HEK293 (cell line): ENCODE measurements around the gene MMP1.

ENCODE experiments used
- CTCF ChIA-PET: fragments of 350-600 bp; formaldehyde crosslinking; extraction: SDS; loops from one replicate; lab custom pipeline; 2021; ENCODE audit warnings: antibody characterized with exemption; lab: Yijun Ruan, JAX
- POLR2A ChIA-PET: fragments of 300-600 bp; formaldehyde crosslinking; extraction: SDS; loops from one replicate; lab custom pipeline; 2020; ENCODE audit warnings: antibody characterized with exemption, inconsistent platforms; lab: Yijun Ruan, JAX
- H3K27ac ChIP-seq: fragments of 200-500 bp; sonication (Bioruptor generic); 2 replicates; pipeline ENCODE4 v1.5.1; 2014; ENCODE audit warnings: low read depth, low read length, control low read depth, inconsistent platforms; ENCODE audit errors: extremely low read depth
- H3K36me3 ChIP-seq, 2 experiments: fragments of 200-500 bp in 1 of 2; sonication (Bioruptor generic) in 1 of 2; 1 replicate in 1 of 2; 2 replicates in 1 of 2; pipeline ENCODE4 v1.5.1; 2014 to 2017; ENCODE audit warnings: inconsistent platforms in 2 of 2, low read length in 2 of 2; ENCODE audit not compliant: control insufficient read depth in 2 of 2, insufficient read depth in 1 of 2
- H3K4me1 ChIP-seq: fragments of 200-500 bp; sonication (Bioruptor generic); 2 replicates; pipeline ENCODE4 v1.5.1; 2014; ENCODE audit warnings: mild to moderate bottlenecking, low read length, inconsistent platforms; ENCODE audit not compliant: control insufficient read depth, insufficient read depth
- H3K4me3 ChIP-seq: 2 replicates; pipeline ENCODE4 v1.5.1; 2011; ENCODE audit warnings: low read depth, mild to moderate bottlenecking, control low read depth, low read length, moderate library complexity
- H3K9me3 ChIP-seq: fragments of 200-500 bp; sonication (Bioruptor generic); 2 replicates; pipeline ENCODE4 v1.5.1; 2014; ENCODE audit warnings: low read depth, low read length, inconsistent platforms; ENCODE audit not compliant: control insufficient read depth, insufficient read depth
- CTCF ChIP-seq: fragments of 450-650 bp; formaldehyde crosslinking; IDR thresholded peaks from 2 replicates; pipeline ENCODE4 v1.5.1; 2016; ENCODE audit warnings: missing biosample characterization, missing genetic modification characterization
- GLI4 ChIP-seq: fragments of 450-650 bp; formaldehyde crosslinking; IDR thresholded peaks from 2 replicates; pipeline ENCODE4 v1.5.1; 2016; ENCODE audit warnings: missing biosample characterization, missing genetic modification characterization
- HIC1 ChIP-seq: fragments of 450-650 bp; formaldehyde crosslinking; IDR thresholded peaks from 2 replicates; pipeline ENCODE4 v1.5.1; 2016; ENCODE audit warnings: missing biosample characterization, missing genetic modification characterization
- OVOL3 ChIP-seq: fragments of 450-650 bp; formaldehyde crosslinking; IDR thresholded peaks from 2 replicates; pipeline ENCODE4 v1.5.1; 2016; ENCODE audit warnings: missing biosample characterization, missing genetic modification characterization
- PRDM4 ChIP-seq: fragments of 450-650 bp; formaldehyde crosslinking; IDR thresholded peaks from 2 replicates; pipeline ENCODE4 v1.5.1; 2017; ENCODE audit warnings: missing biosample characterization, missing genetic modification characterization
- PRDM6 ChIP-seq: fragments of 450-650 bp; formaldehyde crosslinking; IDR thresholded peaks from 2 replicates; pipeline ENCODE4 v1.5.1; 2017; ENCODE audit warnings: missing biosample characterization, missing genetic modification characterization
- SALL2 ChIP-seq: fragments of 450-650 bp; formaldehyde crosslinking; IDR thresholded peaks from 2 replicates; pipeline ENCODE4 v1.5.0; 2017; ENCODE audit warnings: missing biosample characterization, mild to moderate bottlenecking, missing genetic modification characterization, borderline replicate concordance
- SETDB1 ChIP-seq: IDR thresholded peaks from one replicate; pipeline ENCODE4 v1.6.1; 2017; ENCODE audit warnings: mild to moderate bottlenecking, low read length, moderate library complexity, mixed read lengths; ENCODE audit not compliant: insufficient read length
- ZBTB21 ChIP-seq: fragments of 450-650 bp; formaldehyde crosslinking; IDR thresholded peaks from 2 replicates; pipeline ENCODE4 v1.5.1; 2017; ENCODE audit warnings: missing biosample characterization, missing genetic modification characterization
- ZBTB49 ChIP-seq: fragments of 450-650 bp; formaldehyde crosslinking; IDR thresholded peaks from 2 replicates; pipeline ENCODE4 v1.5.1; 2016; ENCODE audit warnings: missing biosample characterization, missing genetic modification characterization, low read depth
- ZFP37 ChIP-seq: fragments of 450-650 bp; formaldehyde crosslinking; IDR thresholded peaks from 2 replicates; pipeline ENCODE4 v1.5.1; 2016; ENCODE audit warnings: missing biosample characterization, missing genetic modification characterization
- ZNF175 ChIP-seq: fragments of 450-650 bp; formaldehyde crosslinking; IDR thresholded peaks from 2 replicates; pipeline ENCODE4 v1.5.1; 2016; ENCODE audit warnings: missing biosample characterization, missing genetic modification characterization
- ZNF184 ChIP-seq: fragments of 450-650 bp; IDR thresholded peaks from 2 replicates; pipeline ENCODE4 v1.5.1; 2018; ENCODE audit warnings: missing biosample characterization, mild to moderate bottlenecking, missing genetic modification characterization
- ZNF324 ChIP-seq: fragments of 450-650 bp; formaldehyde crosslinking; IDR thresholded peaks from 2 replicates; pipeline ENCODE4 v1.5.1; 2016; ENCODE audit warnings: missing biosample characterization, missing genetic modification characterization
- ZNF354C ChIP-seq: fragments of 450-650 bp; formaldehyde crosslinking; IDR thresholded peaks from 2 replicates; pipeline ENCODE4 v1.5.1; 2016; ENCODE audit warnings: missing biosample characterization, missing genetic modification characterization, low read depth, borderline replicate concordance
- ZNF362 ChIP-seq: fragments of 450-650 bp; formaldehyde crosslinking; IDR thresholded peaks from 2 replicates; pipeline ENCODE4 v1.5.1; 2016; ENCODE audit warnings: missing biosample characterization, missing genetic modification characterization
- ZNF416 ChIP-seq: fragments of 450-650 bp; formaldehyde crosslinking; IDR thresholded peaks from 2 replicates; pipeline ENCODE4 v1.5.1; 2016; ENCODE audit warnings: missing biosample characterization, missing genetic modification characterization
- ZNF488 ChIP-seq: fragments of 450-650 bp; formaldehyde crosslinking; IDR thresholded peaks from 2 replicates; pipeline ENCODE4 v1.5.1; 2016; ENCODE audit warnings: missing biosample characterization, missing genetic modification characterization
- ZNF571 ChIP-seq: fragments of 450-650 bp; formaldehyde crosslinking; IDR thresholded peaks from 2 replicates; pipeline ENCODE4 v1.5.0; 2017; ENCODE audit warnings: missing biosample characterization, missing genetic modification characterization
- ZNF585B ChIP-seq: fragments of 450-650 bp; formaldehyde crosslinking; IDR thresholded peaks from 2 replicates; pipeline ENCODE4 v1.5.1; 2016; ENCODE audit warnings: missing biosample characterization, missing genetic modification characterization
- ZNF596 ChIP-seq: fragments of 450-650 bp; IDR thresholded peaks from 2 replicates; pipeline ENCODE4 v1.5.0; 2018; ENCODE audit warnings: missing biosample characterization, mild to moderate bottlenecking, missing genetic modification characterization, moderate library complexity

MMP1 gene

GRCh38 chr11:102813484-102813883 is 15.5 kb upstream of the MMP1 start (continued):
- TF ChIP-seq SETDB1 (no peak), ZBTB49 (tag by site-specific recombination) (no peak), SALL2 (tag by site-specific recombination) (no peak)

GRCh38 chr11:102812188-102812587 is 14.2 kb upstream of the MMP1 start:
- Histone ChIP-seq H3K27ac (no peak overlapping the region), H3K9me3 (no peaks in the 10 kb centered on the region), H3K36me3 (no peaks in the 10 kb centered on the region), H3K4me1 (no peaks in the 10 kb centered on the region), H3K4me3 (no peak overlapping the region)
- ChIA-PET POLR2A (no interaction called here), CTCF (interaction anchor here (0.7 to 1.9 kb wide), 7 partner anchors 17 to 129 kb away, joined by 3 to 5 read pairs (median 3); no protein-coding TSS in a partner anchor)
- TF ChIP-seq ZNF354C (tag by site-specific recombination) (no peak), ZNF571 (tag by site-specific recombination) (no peak), ZNF585B (tag by site-specific recombination) (no peak), ZFP37 (tag by site-specific recombination) (no peak), PRDM6 (tag by site-specific recombination) (no peak), HIC1 (tag by site-specific recombination) (no peak), ZNF324 (tag by site-specific recombination) (no peak), ZBTB21 (no peak), ZNF596 (tag by site-specific recombination) (no peak), ZNF416 (tag by site-specific recombination) (no peak), ZNF175 (tag by site-specific recombination) (no peak), ZNF184 (tag by site-specific recombination) (no peak), OVOL3 (no peak), CTCF (tag by site-specific recombination) (no peak), PRDM4 (tag by site-specific recombination) (no peak), ZNF362 (tag by site-specific recombination) (no peak), GLI4 (no peak), ZNF488 (tag by site-specific recombination) (no peak)
